IMR-90 (cell line): Measurements from ENCODE around the gene TEDC2. TPM values are rescaled to one million over a fixed set of nuclear protein-coding genes. Genes with fewer than 3 reads are reported as not detected.

Experiments used
- ATAC-seq: fragments of 200-7000 bp; cut with Tn5 transposase; 2 replicates; pipeline ENCODE4 v1.9.1; 2020; ENCODE audit warnings: low read depth, mild to moderate bottlenecking, moderate library complexity
- BruUV-seq: library from RNA; stranded (reverse); fragments of 400-500 nt; replicated peaks from 2 replicates; lab custom pipeline; 2021; lab: Mats Ljungman, UMichigan
- CTCF ChIA-PET: fragments of 300-600 bp; formaldehyde crosslinking; extraction: SDS; loops from one replicate; lab custom pipeline; 2021; ENCODE audit warnings: antibody characterized with exemption; lab: Yijun Ruan, JAX
- POLR2A ChIA-PET: fragments of 300-600 bp; sonication (Branson Sonifier 250); formaldehyde crosslinking; loops from one replicate; lab custom pipeline; 2022; ENCODE audit warnings: antibody characterized with exemption; ENCODE audit not compliant: unreplicated experiment; lab: Charles Lee
- DNase-seq: peaks from one replicate; pipeline ENCODE4 v3.0.0; 2013
- H2AFZ ChIP-seq: replicated peaks from 2 replicates; pipeline ENCODE3; 2013; ENCODE audit warnings: low read length, mild to moderate bottlenecking; ENCODE audit not compliant: poor library complexity
- H2AK5ac ChIP-seq: 2 replicates; pipeline ENCODE4 v1.6.1; 2013; ENCODE audit warnings: low read depth, low read length, inconsistent platforms
- H2AK9ac ChIP-seq: replicated peaks from 2 replicates; pipeline ENCODE3; 2013; ENCODE audit warnings: mild to moderate bottlenecking, low read depth, low read length, moderate library complexity; ENCODE audit not compliant: poor library complexity
- H2BK120ac ChIP-seq: 2 replicates; pipeline ENCODE4 v1.6.1; 2013; ENCODE audit warnings: low read depth, low read length, inconsistent platforms
- H2BK15ac ChIP-seq: 3 replicates; pipeline ENCODE4 v1.6.1; 2013; ENCODE audit warnings: low read depth, low read length, inconsistent platforms
- H2BK20ac ChIP-seq: 2 replicates; pipeline ENCODE4 v1.6.1; 2013; ENCODE audit warnings: low read depth, mild to moderate bottlenecking, inconsistent platforms, low read length, moderate library complexity
- H2BK5ac ChIP-seq: 2 replicates; pipeline ENCODE4 v1.6.1; 2013; ENCODE audit warnings: mild to moderate bottlenecking, low read depth, low read length, inconsistent platforms; ENCODE audit not compliant: poor library complexity, severe bottlenecking
- H3K14ac ChIP-seq: replicated peaks from 2 replicates; pipeline ENCODE4 v1.6.1; 2013; ENCODE audit warnings: low read depth, low read length, inconsistent platforms
- H3K18ac ChIP-seq: 2 replicates; pipeline ENCODE4 v1.6.1; 2013; ENCODE audit warnings: low read depth, low read length, control low read depth
- H3K23ac ChIP-seq: 2 replicates; pipeline ENCODE4 v1.6.1; 2013; ENCODE audit warnings: low read depth, low read length, inconsistent platforms
- H3K27ac ChIP-seq: 2 replicates; pipeline ENCODE4 v1.5.1; 2013; ENCODE audit warnings: mild to moderate bottlenecking, control low read depth, low read length; ENCODE audit not compliant: insufficient read depth
- H3K27me3 ChIP-seq: 2 replicates; pipeline ENCODE4 v1.6.1; 2013; ENCODE audit warnings: low read length; ENCODE audit not compliant: control insufficient read depth, insufficient read depth
- H3K36me3 ChIP-seq: 2 replicates; pipeline ENCODE4 v1.6.1; 2013; ENCODE audit warnings: low read length, mixed read lengths; ENCODE audit not compliant: control insufficient read depth, insufficient read depth
- H3K4ac ChIP-seq: 2 replicates; pipeline ENCODE4 v1.6.1; 2013; ENCODE audit warnings: low read depth, low read length, inconsistent platforms
- H3K4me1 ChIP-seq: 2 replicates; pipeline ENCODE4 v1.6.1; 2013; ENCODE audit warnings: low read length, mixed read lengths; ENCODE audit not compliant: control insufficient read depth, insufficient read depth
- H3K4me2 ChIP-seq: 2 replicates; pipeline ENCODE4 v1.6.1; 2013; ENCODE audit warnings: low read depth, mild to moderate bottlenecking, control low read depth, low read length, moderate library complexity
- H3K4me3 ChIP-seq: 2 replicates; pipeline ENCODE4 v1.5.1; 2013; ENCODE audit warnings: low read depth, mild to moderate bottlenecking, control low read depth, low read length, moderate library complexity; ENCODE audit not compliant: insufficient read depth
- H3K56ac ChIP-seq: 2 replicates; pipeline ENCODE4 v1.6.1; 2013; ENCODE audit warnings: low read length, inconsistent platforms; ENCODE audit not compliant: insufficient read depth; ENCODE audit errors: extremely low read depth
- H3K79me1 ChIP-seq, 2 experiments: 2 replicates each; pipeline ENCODE4 v1.6.1; 2013; ENCODE audit warnings: low read length in 2 of 2, inconsistent platforms in 1 of 2, low read depth in 1 of 2
- H3K9ac ChIP-seq: 2 replicates; pipeline ENCODE4 v1.6.1; 2013; ENCODE audit warnings: low read depth, low read length, control low read depth
- H3K9me1 ChIP-seq: 2 replicates; pipeline ENCODE4 v1.6.1; 2013; ENCODE audit warnings: low read length, inconsistent platforms; ENCODE audit not compliant: insufficient read depth
- H3K9me3 ChIP-seq: 2 replicates; pipeline ENCODE4 v1.6.1; 2013; ENCODE audit warnings: low read length; ENCODE audit not compliant: control insufficient read depth, insufficient read depth
- H4K20me1 ChIP-seq: 2 replicates; pipeline ENCODE4 v1.6.1; 2013; ENCODE audit warnings: low read length, inconsistent platforms; ENCODE audit not compliant: insufficient read depth
- H4K5ac ChIP-seq: 2 replicates; pipeline ENCODE4 v1.6.1; 2013; ENCODE audit warnings: mild to moderate bottlenecking, low read depth, low read length, control low read depth
- H4K8ac ChIP-seq, 2 experiments: 2 replicates each; pipeline ENCODE4 v1.6.1; 2013; ENCODE audit warnings: low read depth in 2 of 2, low read length in 2 of 2, control low read depth in 1 of 2, inconsistent platforms in 1 of 2
- H4K91ac ChIP-seq: 2 replicates; pipeline ENCODE4 v1.6.1; 2013; ENCODE audit warnings: low read depth, low read length, inconsistent platforms; ENCODE audit not compliant: insufficient read depth
- BHLHE40 ChIP-seq: fragments of 150-350 bp; IDR thresholded peaks from 2 replicates; pipeline ENCODE4 v1.6.1; 2016; ENCODE audit warnings: mild to moderate bottlenecking, low read depth, low read length
- CEBPB ChIP-seq: IDR thresholded peaks from 2 replicates; pipeline ENCODE4 v1.6.1; 2012; ENCODE audit warnings: low read depth, low read length, improper control_type of control experiment
- CHD1 ChIP-seq: IDR thresholded peaks from 2 replicates; pipeline ENCODE4 v1.6.1; 2012; ENCODE audit warnings: low read depth, low read length, improper control_type of control experiment
- FOS ChIP-seq: fragments of 150-350 bp; IDR thresholded peaks from 2 replicates; pipeline ENCODE4 v1.6.1; 2016; ENCODE audit warnings: low read depth, low read length
- MAFK ChIP-seq: IDR thresholded peaks from 2 replicates; pipeline ENCODE4 v1.6.1; 2012; ENCODE audit warnings: low read depth, low read length, improper control_type of control experiment
- MAZ ChIP-seq: IDR thresholded peaks from 2 replicates; pipeline ENCODE4 v1.6.1; 2012; ENCODE audit warnings: low read depth, mild to moderate bottlenecking, low read length, improper control_type of control experiment, moderate library complexity, borderline replicate concordance
- MXI1 ChIP-seq: IDR thresholded peaks from 2 replicates; pipeline ENCODE4 v1.6.1; 2012; ENCODE audit warnings: low read depth, mild to moderate bottlenecking, low read length, moderate library complexity, borderline replicate concordance
- NFE2L2 ChIP-seq: fragments of 150-350 bp; IDR thresholded peaks from 2 replicates; pipeline ENCODE4 v1.6.1; 2016; ENCODE audit warnings: low read depth, mild to moderate bottlenecking, low read length
- POLR2A ChIP-seq: IDR thresholded peaks from 2 replicates; pipeline ENCODE4 v1.6.1; 2012; ENCODE audit warnings: mild to moderate bottlenecking, low read depth, low read length
- RAD21 ChIP-seq: IDR thresholded peaks from 2 replicates; pipeline ENCODE4 v1.6.1; 2012; ENCODE audit warnings: low read length, improper control_type of control experiment
- RCOR1 ChIP-seq: IDR thresholded peaks from 2 replicates; pipeline ENCODE4 v1.6.1; 2012; ENCODE audit warnings: mild to moderate bottlenecking, low read length, improper control_type of control experiment; ENCODE audit not compliant: insufficient replicate concordance
- RFX5 ChIP-seq: IDR thresholded peaks from 2 replicates; pipeline ENCODE4 v1.8.0; 2012; ENCODE audit warnings: low read depth, mild to moderate bottlenecking, low read length, moderate library complexity
- SMC3 ChIP-seq: fragments of 150-350 bp; IDR thresholded peaks from 2 replicates; pipeline ENCODE4 v1.6.1; 2016; ENCODE audit warnings: low read depth, mild to moderate bottlenecking, antibody characterized with exemption, low read length, moderate library complexity
- WGBS, 2 experiments: methylation state at CpG; one replicate each; pipeline versions ENCODE4 v1.1.5 to v1.1.7; 2013; ENCODE audit warnings: missing lambda C conversion rate in 2 of 2; ENCODE audit not compliant: insufficient read length in 1 of 2; ENCODE audit errors: extremely low coverage in 2 of 2; 5-methylcytosine and 5-hydroxymethylcytosine counted together
- dilution Hi-C: fragments of 300-500 bp; cut with HindIII; formaldehyde crosslinking; loops from one replicate; pipeline ENCODE4 v1.14.3; 2018; ENCODE audit warnings: low sequenced_read_pairs; ENCODE audit not compliant: unreplicated experiment
- in situ Hi-C: fragments of 300-500 bp; cut with MboI; formaldehyde crosslinking; loops from 3 replicates; pipeline ENCODE4 v1.14.3; 2019; ENCODE audit warnings: low sequenced_read_pairs, inconsistent platforms, mixed read lengths
- intact Hi-C: fragments of 100-400 bp; cut with micrococcal nuclease; formaldehyde crosslinking; loops from 2 replicates; pipeline ENCODE4 v1.10.0; 2022
- polyA plus RNA-seq, 3 experiments: library from polyadenylated mRNA; depleted of rRNA; stranded (reverse); fragments of >200 nt; gene quantifications; 2 replicates each; pipeline ENCODE4 v1.2.3, GENCODE V29; 2012; ENCODE audit warnings: low replicate concordance in 1 of 3
- total RNA-seq: library from RNA; depleted of rRNA; stranded (reverse); fragments of >200 nt; gene quantifications from 2 replicates; pipeline ENCODE4 v1.2.3, GENCODE V29; 2012
- TF ChIP-seq, protein P1 (sequence below): fragments of 150-350 bp; IDR thresholded peaks from 2 replicates; pipeline ENCODE4 v1.6.1; 2016; ENCODE audit warnings: low read depth, mild to moderate bottlenecking, low read length, moderate library complexity, borderline replicate concordance
- TF ChIP-seq, protein P2 (sequence below): fragments of 150-350 bp; IDR thresholded peaks from 2 replicates; pipeline ENCODE4 v1.6.1; 2017; ENCODE audit warnings: mild to moderate bottlenecking, antibody characterized with exemption, low read length, low read depth
- TF ChIP-seq, protein P3 (sequence below): conservative IDR thresholded peaks from 2 replicates; pipeline ENCODE4 v1.5.1; 2012; ENCODE audit warnings: mild to moderate bottlenecking, low read depth, low read length, improper control_type of control experiment

Gene TEDC2
- total and polyA plus RNA-seq, 2 of the 4 experiments (the other 2 are of a cell fraction) = 3.6 to 7.3 TPM

DNA sequence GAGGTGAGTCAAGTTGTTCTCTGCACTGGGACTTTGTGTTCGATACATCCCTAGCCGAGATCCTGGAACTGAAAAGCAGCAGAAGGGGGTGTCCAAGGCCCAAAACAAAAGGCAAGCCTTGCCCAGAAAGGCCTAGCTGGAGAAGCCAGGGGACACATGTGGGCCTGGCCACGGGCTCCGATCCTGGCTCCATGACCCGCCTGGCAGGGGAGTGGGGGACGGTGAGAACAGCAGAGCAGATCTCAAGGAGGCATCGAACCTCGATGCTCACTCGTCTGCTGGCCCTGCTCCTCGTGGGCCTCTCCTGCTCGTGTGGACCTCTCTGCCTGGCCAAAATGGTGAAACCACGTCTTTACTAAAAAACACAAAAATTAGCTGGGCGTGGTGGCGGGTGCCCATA is 21.8 kb upstream of the TEDC2 start:
- Histone ChIP-seq H3K27me3 (no peaks in the 10 kb centered on the region), H2AFZ (no peak overlapping the region), H2BK120ac (no peak overlapping the region), H4K5ac (no peak overlapping the region), H4K91ac (no peak overlapping the region), H3K9me1 (no peaks in the 10 kb centered on the region; the same call in 1 of the 2 replicates), H3K36me3 (peaks cover 40% of the 10 kb centered on the region), H3K18ac (no peak overlapping the region), H3K4me1 (no peaks in the 10 kb centered on the region), H3K9ac (no peak overlapping the region), H3K14ac (no peak overlapping the region), H3K79me1 (peaks cover 34 to 41% of the 10 kb centered on the region in 2 experiments), H2BK20ac (no peak overlapping the region), H2AK5ac (no peak overlapping the region), H2BK5ac (no peak overlapping the region), H3K27ac (no peak overlapping the region), H3K56ac (no peak overlapping the region), H3K4me2 (no peak overlapping the region), H3K4ac (no peak overlapping the region; the same call in 1 of the 2 replicates), H4K8ac (no peak overlapping the region), H3K4me3 (no peak overlapping the region), H3K9me3 (no peaks in the 10 kb centered on the region), H2BK15ac (no peak overlapping the region), H3K23ac (no peak overlapping the region), H4K20me1 (peaks cover 1% of the 10 kb centered on the region; the same call in 1 of the 2 replicates), H2AK9ac (no peak overlapping the region)
- POLR2A ChIA-PET = no interaction called here
- 97% methylated on average over 6 of the region's 14 CpGs; no CpG with 5 or more reads in 1 of the 2 experiments for WGBS, 2 experiments
- no peak for TF ChIP-seq FOS
- TF ChIP-seq MAZ = no peak
- TF ChIP-seq RCOR1 = no peak
- no peak for TF ChIP-seq BHLHE40
- TF ChIP-seq MXI1 = no peak
- no peak for TF ChIP-seq POLR2A
- TF ChIP-seq, protein P1, sequence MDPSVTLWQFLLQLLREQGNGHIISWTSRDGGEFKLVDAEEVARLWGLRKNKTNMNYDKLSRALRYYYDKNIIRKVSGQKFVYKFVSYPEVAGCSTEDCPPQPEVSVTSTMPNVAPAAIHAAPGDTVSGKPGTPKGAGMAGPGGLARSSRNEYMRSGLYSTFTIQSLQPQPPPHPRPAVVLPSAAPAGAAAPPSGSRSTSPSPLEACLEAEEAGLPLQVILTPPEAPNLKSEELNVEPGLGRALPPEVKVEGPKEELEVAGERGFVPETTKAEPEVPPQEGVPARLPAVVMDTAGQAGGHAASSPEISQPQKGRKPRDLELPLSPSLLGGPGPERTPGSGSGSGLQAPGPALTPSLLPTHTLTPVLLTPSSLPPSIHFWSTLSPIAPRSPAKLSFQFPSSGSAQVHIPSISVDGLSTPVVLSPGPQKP = no peak
- no peak for TF ChIP-seq RAD21
- no peak for TF ChIP-seq NFE2L2
- no peak for TF ChIP-seq MAFK
- no peak for TF ChIP-seq CHD1
- TF ChIP-seq CEBPB = no peak
- TF ChIP-seq RFX5 = no peak
- TF ChIP-seq SMC3 = no peak
- TF ChIP-seq, protein P2, sequence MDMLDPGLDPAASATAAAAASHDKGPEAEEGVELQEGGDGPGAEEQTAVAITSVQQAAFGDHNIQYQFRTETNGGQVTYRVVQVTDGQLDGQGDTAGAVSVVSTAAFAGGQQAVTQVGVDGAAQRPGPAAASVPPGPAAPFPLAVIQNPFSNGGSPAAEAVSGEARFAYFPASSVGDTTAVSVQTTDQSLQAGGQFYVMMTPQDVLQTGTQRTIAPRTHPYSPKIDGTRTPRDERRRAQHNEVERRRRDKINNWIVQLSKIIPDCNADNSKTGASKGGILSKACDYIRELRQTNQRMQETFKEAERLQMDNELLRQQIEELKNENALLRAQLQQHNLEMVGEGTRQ = no peak
- TF ChIP-seq, protein P3, sequence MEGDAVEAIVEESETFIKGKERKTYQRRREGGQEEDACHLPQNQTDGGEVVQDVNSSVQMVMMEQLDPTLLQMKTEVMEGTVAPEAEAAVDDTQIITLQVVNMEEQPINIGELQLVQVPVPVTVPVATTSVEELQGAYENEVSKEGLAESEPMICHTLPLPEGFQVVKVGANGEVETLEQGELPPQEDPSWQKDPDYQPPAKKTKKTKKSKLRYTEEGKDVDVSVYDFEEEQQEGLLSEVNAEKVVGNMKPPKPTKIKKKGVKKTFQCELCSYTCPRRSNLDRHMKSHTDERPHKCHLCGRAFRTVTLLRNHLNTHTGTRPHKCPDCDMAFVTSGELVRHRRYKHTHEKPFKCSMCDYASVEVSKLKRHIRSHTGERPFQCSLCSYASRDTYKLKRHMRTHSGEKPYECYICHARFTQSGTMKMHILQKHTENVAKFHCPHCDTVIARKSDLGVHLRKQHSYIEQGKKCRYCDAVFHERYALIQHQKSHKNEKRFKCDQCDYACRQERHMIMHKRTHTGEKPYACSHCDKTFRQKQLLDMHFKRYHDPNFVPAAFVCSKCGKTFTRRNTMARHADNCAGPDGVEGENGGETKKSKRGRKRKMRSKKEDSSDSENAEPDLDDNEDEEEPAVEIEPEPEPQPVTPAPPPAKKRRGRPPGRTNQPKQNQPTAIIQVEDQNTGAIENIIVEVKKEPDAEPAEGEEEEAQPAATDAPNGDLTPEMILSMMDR = no peak
- intact Hi-C loops (no loop called here), dilution Hi-C loops (no loop called here), in situ Hi-C loops (no loop called here)
- CTCF ChIA-PET = no interaction called here
- DNase-seq (no peak), ATAC-seq (no peak)
- no TSS peak for BruUV-seq
